GM06990 (cell line): ENCODE results near the gene TOP1.

Experiments
- DNase-seq: peaks from one replicate; pipeline ENCODE4 v3.0.0-alpha.2; 2011; ENCODE audit not compliant: insufficient read length; ENCODE audit errors: extremely low read depth
- H3K27me3 ChIP-seq: replicated peaks from 2 replicates; pipeline ENCODE4 v1.6.0; 2011; ENCODE audit warnings: low read length; ENCODE audit not compliant: control insufficient read depth, insufficient read depth
- H3K36me3 ChIP-seq: 2 replicates; pipeline ENCODE4 v1.5.1; 2011; ENCODE audit warnings: low read length; ENCODE audit not compliant: control insufficient read depth, insufficient read depth
- H3K4me3 ChIP-seq: replicated peaks from 2 replicates; pipeline ENCODE4 v1.5.1; 2011; ENCODE audit warnings: low read depth, mild to moderate bottlenecking, control low read depth, low read length
- CTCF ChIP-seq: IDR thresholded peaks from 2 replicates; pipeline ENCODE4 v1.5.1; 2011; ENCODE audit warnings: low read length, control low read depth, mild to moderate bottlenecking, inconsistent platforms; ENCODE audit not compliant: insufficient read depth, poor library complexity, severe bottlenecking

Gene TOP1

DNA sequence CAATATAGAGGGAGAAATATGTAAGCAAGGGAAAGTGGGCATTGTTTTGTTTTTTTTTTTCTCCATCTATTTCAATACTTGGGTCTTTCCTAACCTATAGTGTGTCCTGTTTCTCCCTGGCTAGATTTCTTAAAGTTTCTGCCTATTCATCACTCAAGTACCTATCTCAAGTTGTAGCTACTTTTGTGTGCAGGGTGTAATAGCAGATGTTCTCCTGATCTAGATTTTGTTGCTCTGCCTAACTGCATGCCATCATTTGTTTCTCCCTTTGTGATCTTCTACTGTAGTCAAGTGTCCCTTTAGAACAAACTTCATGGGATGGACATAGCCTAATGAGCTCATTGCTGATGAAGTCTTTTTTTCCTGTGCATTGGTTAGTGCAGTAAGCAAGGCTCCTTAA lies 45.8 kb downstream of the TOP1 start:
- H3K4me3 ChIP-seq, result no peak overlapping the region
- no peak for TF ChIP-seq CTCF
- no peaks in the 10 kb centered on the region for H3K27me3 ChIP-seq
- no peak for DNase-seq
- peaks cover 3% of the 10 kb centered on the region for H3K36me3 ChIP-seq

DNA sequence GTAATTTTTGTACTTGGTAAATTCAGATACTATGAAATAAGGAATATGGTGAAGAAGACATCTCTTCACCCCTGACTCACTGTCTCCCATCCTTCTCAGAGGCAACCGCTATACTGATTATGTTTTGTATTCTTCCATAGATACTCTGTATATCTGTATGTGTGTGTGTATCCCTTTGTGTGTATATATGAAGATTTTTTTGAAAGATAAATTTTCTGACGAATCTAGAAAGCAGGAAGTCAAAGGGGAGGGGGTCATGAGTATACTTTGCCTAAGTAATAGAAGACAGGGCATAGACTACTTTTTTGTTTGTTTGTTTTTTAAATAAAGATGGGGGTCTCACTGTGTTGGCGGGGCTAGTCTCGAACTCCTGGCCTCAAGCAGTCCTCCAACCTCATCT lies 48.2 kb downstream of the TOP1 start:
- H3K36me3 ChIP-seq, result peaks cover 3% of the 10 kb centered on the region

GRCh38 chr20:41078329-41078728 lies 49.7 kb downstream of the TOP1 start:
- Histone ChIP-seq H3K27me3 (no peaks in the 10 kb centered on the region), H3K36me3 (peaks cover 3% of the 10 kb centered on the region), H3K4me3 (no peak overlapping the region)
- DNase-seq, result no peak
- peak; percentile 25 for TF ChIP-seq CTCF

More for the DNA sequence above, 48.2 kb downstream of the TOP1 start:
- Histone ChIP-seq H3K27me3 (no peaks in the 10 kb centered on the region), H3K4me3 (no peak overlapping the region)
- no peak for TF ChIP-seq CTCF
- no peak for DNase-seq

DNA sequence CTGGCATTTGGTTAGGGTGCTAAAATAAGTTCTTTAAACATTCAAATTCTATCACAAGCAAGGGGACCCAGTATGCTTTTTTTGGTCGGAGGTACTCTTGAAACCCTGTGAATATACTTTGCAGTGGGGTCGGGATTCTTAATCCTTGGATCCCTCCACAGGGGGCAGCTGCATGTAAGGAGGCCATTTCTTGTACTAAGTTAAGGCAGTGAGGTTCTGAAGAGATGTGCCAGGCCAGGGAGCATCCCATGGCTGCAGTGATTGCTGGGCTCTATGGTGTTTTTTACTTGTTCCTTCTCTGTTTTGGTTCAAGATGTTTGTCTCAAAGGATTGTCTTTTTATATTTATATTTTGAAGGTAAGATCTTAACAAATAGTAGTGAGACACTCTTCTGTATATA lies 50.4 kb downstream of the TOP1 start:
- no peak for TF ChIP-seq CTCF
- Histone ChIP-seq H3K4me3 (no peak overlapping the region), H3K36me3 (peaks cover 3% of the 10 kb centered on the region), H3K27me3 (no peaks in the 10 kb centered on the region)
- DNase-seq, result no peak

DNA sequence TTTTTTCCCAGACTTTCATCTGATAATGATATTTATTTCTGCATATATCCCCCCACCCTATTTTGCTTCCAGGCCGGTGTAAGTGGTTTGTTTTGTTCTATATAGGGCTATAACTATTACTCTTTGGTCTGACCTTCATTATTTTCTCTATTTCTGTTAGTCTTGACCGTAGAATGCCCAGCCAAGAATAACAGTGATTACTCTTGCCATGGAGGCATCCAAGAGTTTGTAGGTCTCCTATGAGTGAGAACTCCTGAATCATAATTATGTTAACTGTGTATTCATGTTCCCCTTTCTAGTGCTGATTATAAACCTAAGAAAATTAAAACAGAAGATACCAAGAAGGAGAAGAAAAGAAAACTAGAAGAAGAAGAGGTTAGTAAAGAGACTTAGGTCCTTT lies 52.2 kb downstream of the TOP1 start:
- Histone ChIP-seq H3K36me3 (peaks cover 6% of the 10 kb centered on the region), H3K27me3 (no peaks in the 10 kb centered on the region), H3K4me3 (no peak overlapping the region)
- TF ChIP-seq CTCF, result no peak
- DNase-seq, result no peak

DNA sequence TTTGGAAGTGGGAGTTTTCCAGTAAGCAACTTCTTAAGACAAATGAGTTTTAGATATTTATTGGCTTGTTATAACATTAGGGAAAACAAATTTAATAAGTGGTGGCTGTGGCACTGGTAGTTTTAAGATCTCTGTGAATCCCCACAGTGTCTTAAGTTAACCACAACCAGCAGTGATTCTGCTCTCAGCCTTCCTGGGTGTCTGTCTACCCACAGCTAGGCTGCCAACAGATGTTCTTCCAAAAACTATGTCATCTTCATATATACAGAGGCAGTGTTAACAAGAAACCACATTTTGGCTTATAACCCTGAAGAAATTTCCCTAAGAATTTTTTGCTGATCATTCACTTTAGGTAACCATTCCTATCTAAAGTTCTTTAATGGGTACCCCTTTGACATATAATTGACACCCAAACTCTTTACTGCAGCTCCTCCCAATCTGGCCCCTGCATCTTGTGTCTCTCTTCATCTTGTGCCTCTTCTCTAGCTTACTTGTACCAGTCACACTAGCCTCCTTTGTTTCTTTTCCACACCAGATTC lies 52.7 kb downstream of the TOP1 start:
- no peak for DNase-seq
- H3K27me3 ChIP-seq, result no peaks in the 10 kb centered on the region
- no peak for TF ChIP-seq CTCF
- H3K4me3 ChIP-seq, result no peak overlapping the region
- H3K36me3 ChIP-seq, result peaks cover 6% of the 10 kb centered on the region
